HEK293 (cell line): ENCODE measurements around the gene UBQLN2.
"Not testable (repeated sequence)": the region's sequence is repeated elsewhere in the genome, so short reads cannot be mapped to it uniquely, and the experiment has no call there.

Experiments used
- CTCF ChIA-PET: fragments of 350-600 bp; formaldehyde crosslinking; extraction: SDS; loops from one replicate; lab custom pipeline; 2021; ENCODE audit warnings: antibody characterized with exemption; lab: Yijun Ruan, JAX
- POLR2A ChIA-PET: fragments of 300-600 bp; formaldehyde crosslinking; extraction: SDS; loops from one replicate; lab custom pipeline; 2020; ENCODE audit warnings: antibody characterized with exemption, inconsistent platforms; lab: Yijun Ruan, JAX
- H3K27ac ChIP-seq: fragments of 200-500 bp; sonication (Bioruptor generic); 2 replicates; pipeline ENCODE4 v1.5.1; 2014; ENCODE audit warnings: low read depth, low read length, control low read depth, inconsistent platforms; ENCODE audit errors: extremely low read depth
- H3K36me3 ChIP-seq, 2 experiments: fragments of 200-500 bp in 1 of 2; sonication (Bioruptor generic) in 1 of 2; 1 replicate in 1 of 2; 2 replicates in 1 of 2; pipeline ENCODE4 v1.5.1; 2014 to 2017; ENCODE audit warnings: inconsistent platforms in 2 of 2, low read length in 2 of 2; ENCODE audit not compliant: control insufficient read depth in 2 of 2, insufficient read depth in 1 of 2
- H3K4me1 ChIP-seq: fragments of 200-500 bp; sonication (Bioruptor generic); 2 replicates; pipeline ENCODE4 v1.5.1; 2014; ENCODE audit warnings: mild to moderate bottlenecking, low read length, inconsistent platforms; ENCODE audit not compliant: control insufficient read depth, insufficient read depth
- H3K4me3 ChIP-seq: 2 replicates; pipeline ENCODE4 v1.5.1; 2011; ENCODE audit warnings: low read depth, mild to moderate bottlenecking, control low read depth, low read length, moderate library complexity
- H3K9me3 ChIP-seq: fragments of 200-500 bp; sonication (Bioruptor generic); 2 replicates; pipeline ENCODE4 v1.5.1; 2014; ENCODE audit warnings: low read depth, low read length, inconsistent platforms; ENCODE audit not compliant: control insufficient read depth, insufficient read depth
- GLIS2 ChIP-seq: fragments of 450-650 bp; formaldehyde crosslinking; IDR thresholded peaks from 2 replicates; pipeline ENCODE4 v1.5.1; 2016; ENCODE audit warnings: missing biosample characterization, missing genetic modification characterization
- HOXA7 ChIP-seq: sonication (generic); formaldehyde crosslinking; IDR thresholded peaks from 2 replicates; pipeline ENCODE4 v1.8.1; 2022; ENCODE audit warnings: missing genetic modification reagents, borderline replicate concordance
- IKZF3 ChIP-seq: fragments of 450-650 bp; IDR thresholded peaks from 2 replicates; pipeline ENCODE4 v1.5.0; 2018; ENCODE audit warnings: missing biosample characterization, mild to moderate bottlenecking, missing genetic modification characterization, moderate library complexity
- KLF1 ChIP-seq: fragments of 450-650 bp; formaldehyde crosslinking; IDR thresholded peaks from 2 replicates; pipeline ENCODE4 v1.5.1; 2016; ENCODE audit warnings: missing biosample characterization, missing genetic modification characterization
- KLF7 ChIP-seq: fragments of 450-650 bp; formaldehyde crosslinking; IDR thresholded peaks from 2 replicates; pipeline ENCODE4 v1.5.1; 2016; ENCODE audit warnings: missing biosample characterization, missing genetic modification characterization, borderline replicate concordance
- KLF9 ChIP-seq: fragments of 450-650 bp; formaldehyde crosslinking; IDR thresholded peaks from 2 replicates; pipeline ENCODE4 v1.5.1; 2016; ENCODE audit warnings: missing biosample characterization, missing genetic modification characterization, low read depth
- SALL2 ChIP-seq: fragments of 450-650 bp; formaldehyde crosslinking; IDR thresholded peaks from 2 replicates; pipeline ENCODE4 v1.5.0; 2017; ENCODE audit warnings: missing biosample characterization, mild to moderate bottlenecking, missing genetic modification characterization, borderline replicate concordance
- SETDB1 ChIP-seq: IDR thresholded peaks from one replicate; pipeline ENCODE4 v1.6.1; 2017; ENCODE audit warnings: mild to moderate bottlenecking, low read length, moderate library complexity, mixed read lengths; ENCODE audit not compliant: insufficient read length
- YY2 ChIP-seq: fragments of 450-650 bp; formaldehyde crosslinking; IDR thresholded peaks from 2 replicates; pipeline ENCODE4 v1.5.1; 2016; ENCODE audit warnings: missing biosample characterization, missing genetic modification characterization
- ZBTB17 ChIP-seq: fragments of 450-650 bp; formaldehyde crosslinking; IDR thresholded peaks from 2 replicates; pipeline ENCODE4 v1.5.1; 2016; ENCODE audit warnings: missing biosample characterization, missing genetic modification characterization
- ZFP37 ChIP-seq: fragments of 450-650 bp; formaldehyde crosslinking; IDR thresholded peaks from 2 replicates; pipeline ENCODE4 v1.5.1; 2016; ENCODE audit warnings: missing biosample characterization, missing genetic modification characterization
- ZNF10 ChIP-seq: fragments of 450-650 bp; formaldehyde crosslinking; IDR thresholded peaks from 2 replicates; pipeline ENCODE4 v1.5.1; 2017; ENCODE audit warnings: missing biosample characterization, missing genetic modification characterization
- ZNF114 ChIP-seq: fragments of 450-650 bp; formaldehyde crosslinking; IDR thresholded peaks from 2 replicates; pipeline ENCODE4 v1.5.0; 2017; ENCODE audit warnings: missing biosample characterization, missing genetic modification characterization
- ZNF133 ChIP-seq: fragments of 450-650 bp; formaldehyde crosslinking; IDR thresholded peaks from 2 replicates; pipeline ENCODE4 v1.5.1; 2016; ENCODE audit warnings: missing biosample characterization, missing genetic modification characterization
- ZNF292 ChIP-seq: fragments of 450-650 bp; formaldehyde crosslinking; IDR thresholded peaks from 2 replicates; pipeline ENCODE4 v1.5.1; 2016; ENCODE audit warnings: low read depth, missing biosample characterization, missing genetic modification characterization, borderline replicate concordance
- ZNF341 ChIP-seq: fragments of 450-650 bp; formaldehyde crosslinking; IDR thresholded peaks from 2 replicates; pipeline ENCODE4; 2016; ENCODE audit warnings: low read depth, missing biosample characterization, missing genetic modification characterization
- ZNF394 ChIP-seq: fragments of 450-650 bp; formaldehyde crosslinking; IDR thresholded peaks from 2 replicates; pipeline ENCODE4 v1.5.1; 2016; ENCODE audit warnings: missing biosample characterization, missing genetic modification characterization, mild to moderate bottlenecking, moderate library complexity, borderline replicate concordance
- ZNF558 ChIP-seq: fragments of 450-650 bp; formaldehyde crosslinking; IDR thresholded peaks from 2 replicates; pipeline ENCODE4 v1.5.1; 2016; ENCODE audit warnings: missing biosample characterization, missing genetic modification characterization
- ZNF596 ChIP-seq: fragments of 450-650 bp; IDR thresholded peaks from 2 replicates; pipeline ENCODE4 v1.5.0; 2018; ENCODE audit warnings: missing biosample characterization, mild to moderate bottlenecking, missing genetic modification characterization, moderate library complexity
- ZNF600 ChIP-seq: fragments of 450-650 bp; formaldehyde crosslinking; IDR thresholded peaks from 2 replicates; pipeline ENCODE4 v1.5.1; 2016; ENCODE audit warnings: missing biosample characterization, missing genetic modification characterization
- ZNF76 ChIP-seq: fragments of 450-650 bp; formaldehyde crosslinking; IDR thresholded peaks from 2 replicates; pipeline ENCODE4; 2016; ENCODE audit warnings: low read depth, missing biosample characterization, missing genetic modification characterization, borderline replicate concordance
- ZXDB ChIP-seq: fragments of 450-650 bp; formaldehyde crosslinking; IDR thresholded peaks from 2 replicates; pipeline ENCODE4 v1.5.1; 2016; ENCODE audit warnings: missing biosample characterization, missing genetic modification characterization
- TF ChIP-seq, protein P1 (sequence below): fragments of 450-650 bp; formaldehyde crosslinking; IDR thresholded peaks from 2 replicates; pipeline ENCODE4 v1.5.1; 2016; ENCODE audit warnings: missing biosample characterization, missing genetic modification characterization
- TF ChIP-seq, protein P2 (sequence below): fragments of 450-650 bp; formaldehyde crosslinking; IDR thresholded peaks from 2 replicates; pipeline ENCODE4 v1.5.1; 2016; ENCODE audit warnings: missing biosample characterization, missing genetic modification characterization
- TF ChIP-seq, protein P3 (sequence below): fragments of 450-650 bp; formaldehyde crosslinking; IDR thresholded peaks from 2 replicates; pipeline ENCODE4; 2016; ENCODE audit warnings: missing biosample characterization, missing genetic modification characterization

UBQLN2 gene

DNA sequence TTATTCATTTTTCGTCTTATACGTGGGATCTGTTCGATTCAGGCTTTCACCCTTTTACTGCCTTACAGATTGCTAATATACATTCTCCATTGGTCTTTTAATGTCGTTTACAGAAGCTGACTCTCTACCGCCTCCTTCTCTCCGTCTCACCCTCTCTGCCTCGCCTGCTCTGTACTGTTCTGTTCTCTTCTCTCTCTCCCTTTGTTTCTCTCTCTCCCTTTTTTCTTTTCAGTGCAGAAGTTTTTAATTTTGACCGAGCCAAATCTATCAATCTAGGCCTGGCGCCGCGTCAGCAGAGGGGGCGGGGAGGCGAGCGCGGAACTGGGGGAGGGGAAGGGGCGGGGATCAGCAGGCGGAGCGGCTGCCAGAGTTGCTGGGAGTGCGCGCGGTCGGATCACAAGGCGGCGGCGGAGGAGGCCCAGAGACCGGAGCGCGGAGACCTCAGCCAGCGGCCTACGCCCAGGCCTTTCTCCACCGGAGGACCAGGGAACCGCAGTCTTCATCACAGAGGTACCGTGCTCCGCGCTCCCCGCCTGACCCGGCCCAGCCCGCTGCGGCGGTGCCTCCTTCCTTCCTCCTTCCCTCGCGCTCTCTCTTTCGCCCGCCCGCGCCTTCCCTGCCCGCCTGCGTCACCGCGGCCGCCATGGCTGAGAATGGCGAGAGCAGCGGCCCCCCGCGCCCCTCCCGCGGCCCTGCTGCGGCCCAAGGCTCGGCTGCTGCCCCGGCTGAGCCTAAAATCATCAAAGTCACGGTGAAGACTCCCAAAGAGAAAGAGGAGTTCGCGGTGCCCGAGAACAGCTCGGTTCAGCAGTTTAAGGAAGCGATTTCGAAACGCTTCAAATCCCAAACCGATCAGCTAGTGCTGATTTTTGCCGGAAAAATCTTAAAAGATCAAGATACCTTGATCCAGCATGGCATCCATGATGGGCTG lies at the start of gene UBQLN2 (continued):
- TF ChIP-seq ZNF76 (tag by site-specific recombination) (peak; percentile 53; the same call in 1 of the 2 replicates), ZNF10 (tag by site-specific recombination) (0 out of 2 replicates have a peak, but pooled peaks have one; percentile 48), YY2 (tag by site-specific recombination) (peak; percentile 78), ZFP37 (tag by site-specific recombination) (0 out of 2 replicates have a peak, but pooled peaks have one; percentile 25), ZNF600 (tag by site-specific recombination) (peak; percentile 62), ZBTB17 (peak; percentile 81), KLF9 (tag by site-specific recombination) (peak; percentile 83), ZNF394 (peak; percentile 33; the same call in 1 of the 2 replicates), ZNF341 (tag by site-specific recombination) (peak; percentile 55), ZXDB (tag by site-specific recombination) (peak; percentile 68), KLF1 (0 out of 2 replicates have a peak, but pooled peaks have one; percentile 32), IKZF3 (no peak)
- TF ChIP-seq, protein P1, sequence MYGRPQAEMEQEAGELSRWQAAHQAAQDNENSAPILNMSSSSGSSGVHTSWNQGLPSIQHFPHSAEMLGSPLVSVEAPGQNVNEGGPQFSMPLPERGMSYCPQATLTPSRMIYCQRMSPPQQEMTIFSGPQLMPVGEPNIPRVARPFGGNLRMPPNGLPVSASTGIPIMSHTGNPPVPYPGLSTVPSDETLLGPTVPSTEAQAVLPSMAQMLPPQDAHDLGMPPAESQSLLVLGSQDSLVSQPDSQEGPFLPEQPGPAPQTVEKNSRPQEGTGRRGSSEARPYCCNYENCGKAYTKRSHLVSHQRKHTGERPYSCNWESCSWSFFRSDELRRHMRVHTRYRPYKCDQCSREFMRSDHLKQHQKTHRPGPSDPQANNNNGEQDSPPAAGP = peak; percentile 31; the same call in 1 of the 2 replicates

DNA sequence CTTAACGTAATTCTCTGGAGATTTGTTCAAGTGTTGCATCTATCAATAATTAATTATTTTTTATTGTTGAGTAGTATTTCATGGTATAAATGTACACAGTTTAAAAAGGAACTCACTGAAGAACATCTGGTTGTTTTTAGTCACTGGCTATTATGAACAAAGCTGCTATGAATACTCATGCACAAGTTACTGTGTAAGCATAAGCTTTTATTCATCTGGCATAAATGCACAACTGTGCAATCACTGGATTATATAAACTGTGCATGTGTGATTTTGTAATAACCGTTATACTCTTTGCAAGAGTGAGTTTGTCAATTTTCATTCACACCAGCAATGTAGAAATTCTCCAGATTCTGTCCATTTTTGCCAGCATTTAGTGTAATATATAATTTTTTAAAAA lies 43.8 kb upstream of the UBQLN2 start:
- CTCF ChIA-PET = interaction anchor here (0.6 kb wide), 1 partner anchor 31 kb away, joined by 4 read pairs; no protein-coding TSS in a partner anchor
- H3K27ac ChIP-seq = no peak overlapping the region
- no peaks in the 10 kb centered on the region for H3K4me1 ChIP-seq
- no peaks in the 10 kb centered on the region for H3K36me3 ChIP-seq
- no peak overlapping the region for H3K4me3 ChIP-seq
- POLR2A ChIA-PET = no interaction called here
- TF ChIP-seq, protein P2, sequence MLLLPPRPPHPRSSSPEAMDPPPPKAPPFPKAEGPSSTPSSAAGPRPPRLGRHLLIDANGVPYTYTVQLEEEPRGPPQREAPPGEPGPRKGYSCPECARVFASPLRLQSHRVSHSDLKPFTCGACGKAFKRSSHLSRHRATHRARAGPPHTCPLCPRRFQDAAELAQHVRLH = no peak
- TF ChIP-seq ZNF596 (no peak), ZNF133 (tag by site-specific recombination) (no peak), ZNF558 (tag by site-specific recombination) (no peak), HOXA7 (CRISPR knock-in tag) (no peak), GLIS2 (tag by site-specific recombination) (no peak), ZNF114 (tag by site-specific recombination) (no peak), ZNF292 (tag by site-specific recombination) (no peak), SETDB1 (no peak), SALL2 (tag by site-specific recombination) (no peak), KLF7 (tag by site-specific recombination) (no peak), ZNF10 (tag by site-specific recombination) (no peak)
- TF ChIP-seq, protein P3, sequence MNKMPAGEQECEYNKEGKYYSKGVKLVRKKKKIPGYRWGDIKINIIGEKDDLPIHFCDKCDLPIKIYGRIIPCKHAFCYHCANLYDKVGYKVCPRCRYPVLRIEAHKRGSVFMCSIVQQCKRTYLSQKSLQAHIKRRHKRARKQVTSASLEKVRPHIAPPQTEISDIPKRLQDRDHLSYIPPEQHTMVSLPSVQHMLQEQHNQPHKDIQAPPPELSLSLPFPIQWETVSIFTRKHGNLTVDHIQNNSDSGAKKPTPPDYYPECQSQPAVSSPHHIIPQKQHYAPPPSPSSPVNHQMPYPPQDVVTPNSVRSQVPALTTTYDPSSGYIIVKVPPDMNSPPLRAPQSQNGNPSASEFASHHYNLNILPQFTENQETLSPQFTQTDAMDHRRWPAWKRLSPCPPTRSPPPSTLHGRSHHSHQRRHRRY (tag by site-specific recombination) = no peak
- TF ChIP-seq, all 188 proteins: peak for 0
- H3K9me3 ChIP-seq = no peaks in the 10 kb centered on the region

DNA sequence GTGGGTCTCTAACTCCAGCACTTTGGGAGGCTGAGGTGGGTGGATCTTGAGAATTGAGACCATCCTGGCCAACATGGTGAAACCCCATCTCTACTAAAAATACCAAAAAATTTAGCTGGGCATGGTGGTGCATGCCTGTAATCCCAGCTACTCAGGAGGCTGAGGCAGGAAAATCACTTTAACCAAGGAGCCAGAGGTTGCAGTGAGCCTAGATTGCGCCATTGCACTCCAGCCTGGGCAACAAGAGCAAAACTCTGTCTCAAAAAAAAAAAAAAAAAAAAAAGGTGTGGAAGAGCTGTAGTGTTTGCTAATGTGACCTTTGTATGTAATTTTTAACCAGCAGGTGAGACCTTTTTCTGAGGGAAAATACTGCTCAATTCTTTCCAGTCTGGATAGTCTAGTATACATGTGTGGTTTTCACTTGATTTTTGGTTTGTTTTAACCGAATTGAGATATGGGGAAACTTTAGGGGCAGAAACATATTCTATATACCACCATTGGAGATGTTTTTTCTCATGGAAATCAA lies 33.9 kb upstream of the UBQLN2 start:
- H3K4me3 ChIP-seq, H3K36me3 ChIP-seq, H3K4me1 ChIP-seq, CTCF ChIA-PET, H3K27ac ChIP-seq, POLR2A ChIA-PET, H3K9me3 ChIP-seq: not testable (repeated sequence)
